K562 (cell line): ENCODE results near the gene ABCF3. TPM values are rescaled to one million over a fixed set of nuclear protein-coding genes. Genes with fewer than 3 reads are reported as not detected.

ENCODE experiments used
- AFF1 ChIP-seq, 2 experiments: fragments of 450-650 bp; IDR thresholded peaks; 2 replicates each; pipeline ENCODE4 v1.6.1; 2018; ENCODE audit warnings: mild to moderate bottlenecking in 2 of 2, low read depth in 1 of 2; ENCODE audit not compliant: partially characterized antibody in 2 of 2
- ARID2 ChIP-seq: fragments of 450-650 bp; IDR thresholded peaks from 2 replicates; pipeline ENCODE4 v1.6.1; 2017; ENCODE audit warnings: antibody characterized with exemption, mild to moderate bottlenecking
- BRCA1 ChIP-seq, 2 experiments: fragments of 450-650 bp in 1 of 2; sonication (generic) in 1 of 2; formaldehyde crosslinking in 1 of 2; IDR thresholded peaks; 2 replicates each; pipeline versions ENCODE4 v1.5.0 to v1.6.1; 2017 to 2020; ENCODE audit warnings: mild to moderate bottlenecking in 1 of 2, missing genetic modification reagents in 1 of 2
- CREB3L1 ChIP-seq: fragments of 450-650 bp; IDR thresholded peaks from 2 replicates; pipeline ENCODE4 v1.6.1; 2014; ENCODE audit warnings: low read depth, mild to moderate bottlenecking, moderate library complexity, borderline replicate concordance
- ETV1 ChIP-seq: fragments of 450-650 bp; conservative IDR thresholded peaks from 2 replicates; pipeline ENCODE4 v1.6.1; 2016; ENCODE audit warnings: missing genetic modification characterization, control low read depth, low read depth, missing compliant biosample characterization
- FOXP4 ChIP-seq: sonication (generic); formaldehyde crosslinking; IDR thresholded peaks from 2 replicates; pipeline ENCODE4 v1.8.0; 2022; ENCODE audit warnings: mild to moderate bottlenecking, missing genetic modification reagents, borderline replicate concordance
- HNRNPL ChIP-seq: fragments of 200-400 bp; formaldehyde crosslinking; IDR thresholded peaks from 2 replicates; pipeline ENCODE4 v1.6.1; 2017; ENCODE audit warnings: low read depth, mild to moderate bottlenecking, low read length
- IRF9 ChIP-seq: fragments of 450-650 bp; IDR thresholded peaks from 2 replicates; pipeline ENCODE4 v1.6.1; 2016; ENCODE audit warnings: missing biosample characterization, missing genetic modification characterization
- MCM5 ChIP-seq: fragments of 450-650 bp; IDR thresholded peaks from 2 replicates; pipeline ENCODE4 v1.6.1; 2016; ENCODE audit warnings: low read depth
- MEF2D ChIP-seq: conservative IDR thresholded peaks from 2 replicates; pipeline ENCODE4 v1.6.1; 2016; ENCODE audit warnings: low read depth, missing genetic modification characterization, missing compliant biosample characterization
- NR2C1 ChIP-seq, 2 experiments: fragments of 450-650 bp; IDR thresholded peaks; 2 replicates each; pipeline ENCODE4 v1.6.1; 2017; ENCODE audit warnings: mild to moderate bottlenecking in 2 of 2, antibody characterized with exemption in 1 of 2, inconsistent platforms in 1 of 2, missing compliant biosample characterization in 1 of 2, missing genetic modification characterization in 1 of 2
- PPARD ChIP-seq: fragments of 250-450 bp; sonication (Bioruptor Pico); IDR thresholded peaks from 2 replicates; pipeline ENCODE4 v1.8.0; 2022; ENCODE audit warnings: inconsistent platforms, mild to moderate bottlenecking, moderate library complexity
- STAT5B ChIP-seq: fragments of 250-450 bp; sonication (Bioruptor Pico); IDR thresholded peaks from 2 replicates; pipeline ENCODE4 v1.8.0; 2021; ENCODE audit warnings: mild to moderate bottlenecking, inconsistent platforms
- ZFPM2 ChIP-seq: fragments of 250-450 bp; sonication (Bioruptor Pico); IDR thresholded peaks from 2 replicates; pipeline ENCODE4 v1.5.1; 2022; ENCODE audit warnings: mild to moderate bottlenecking
- ZNF239 ChIP-seq: fragments of 250-450 bp; sonication (Bioruptor Pico); IDR thresholded peaks from 2 replicates; pipeline ENCODE4 v1.4.0; 2020; ENCODE audit warnings: mild to moderate bottlenecking
- ZNF76 ChIP-seq: fragments of 250-450 bp; sonication (Bioruptor Pico); IDR thresholded peaks from 2 replicates; pipeline ENCODE4 v1.4.0; 2020; ENCODE audit warnings: mild to moderate bottlenecking, moderate library complexity, borderline replicate concordance
- ZNF766 ChIP-seq: fragments of 200-800 bp; sonication (Bioruptor generic); conservative IDR thresholded peaks from 2 replicates; pipeline ENCODE4 v1.6.1; 2016; ENCODE audit warnings: missing genetic modification characterization, missing compliant biosample characterization
- polyA plus RNA-seq, 8 experiments: library from polyadenylated mRNA; depleted of rRNA in 4 of 8; stranded (reverse) in 5 of 8; unstranded in 3 of 8; fragments of >200 nt; fragmentation: Nextera tagmentation in 2 of 8; fragmentation: Illumina TruSeq in 1 of 8; extraction: Ambion mirVana in 2 of 8; extraction: Trizol in 1 of 8; gene quantifications; 2 replicates each; pipeline versions ENCODE4 v1.2.1 to v1.2.3, GENCODE V29; 2011 to 2014; ENCODE audit warnings: inconsistent platforms in 1 of 8, missing spikeins in 1 of 8
- total RNA-seq, 7 experiments: library from RNA; depleted of rRNA in 6 of 7; stranded (reverse); fragments of >200 nt in 6 of 7; fragmentation: Illumina TruSeq in 2 of 7; extraction: Trizol in 2 of 7; gene quantifications; 2 replicates each; pipeline versions ENCODE4 v1.2.1 to v1.2.3, GENCODE V29; 2011 to 2021; ENCODE audit warnings: low replicate concordance in 1 of 7

The ABCF3 gene
- total and polyA plus RNA-seq, 9 of the 15 experiments (the other 6 are each of a cell fraction or from before 2014, with no cell fraction given) = 6.7 to 77.9 (median 45.1) TPM

- TF ChIP-seq AFF1 (IDR thresholded peaks at IDR 0.05; ENCODE audit: low read depth in 1 of 2, partially characterized antibody in 2 of 2) (peak in 1 of 2 experiments; percentile 97), STAT5B (CRISPR knock-in tag) (no peak), IRF9 (tag) (no peak), MEF2D (no peak), ZNF766 (peak; percentile 89; the same call in 1 of the 2 replicates), NR2C1 (IDR thresholded peaks at IDR 0.05) (no peak), NR2C1 (tag; IDR thresholded peaks at IDR 0.05) (peak; percentile 58; the same call in 1 of the 2 replicates), ETV1 (no peak), ZFPM2 (CRISPR knock-in tag) (no peak), ZNF239 (CRISPR knock-in tag) (no peak), FOXP4 (CRISPR knock-in tag) (0 out of 2 replicates have a peak, but pooled peaks have one; percentile 68), ZNF76 (no peak), HNRNPL (no peak), MCM5 (no peak), CREB3L1 (peak; percentile 79; the same call in 1 of the 2 replicates), ARID2 (no peak), BRCA1 (IDR thresholded peaks at IDR 0.05) (no peak), BRCA1 (CRISPR knock-in tag; IDR thresholded peaks at IDR 0.05) (no peak), PPARD (CRISPR knock-in tag) (no peak)
Observed at GRCh38 chr3:184174646-184175492, 11.1 kb upstream of the ABCF3 start, which contains the start of gene AP2M1 (continued).
